Ovary (tissue), 9 donors: ENCODE results near the gene POLR2J2. TPM values are rescaled to one million over a fixed set of nuclear protein-coding genes. Genes with fewer than 3 reads are reported as not detected.
A peak's percentile ranks its signal among the peaks of the same experiment; 100 is the strongest.
"Not testable (repeated sequence)": the region's sequence is repeated elsewhere in the genome, so short reads cannot be mapped to it uniquely, and the experiment has no call there.

Source experiments
- DNase-seq, 5 donors: peaks; one replicate each; pipeline ENCODE4 v3.0.0-alpha.2; 2019 to 2020
- H3K27ac ChIP-seq, 2 donors: fragments of 200-600 bp; one replicate each; pipeline versions ENCODE4 v1.5.1 to v1.8.0; 2019 to 2022
- H3K27me3 ChIP-seq: fragments of 200-600 bp; one replicate; pipeline ENCODE4 v1.8.0; 2022
- H3K36me3 ChIP-seq: fragments of 200-600 bp; sonication (generic); one replicate; pipeline ENCODE4 v1.5.1; 2019
- H3K4me1 ChIP-seq: one replicate; pipeline ENCODE4 v1.8.1; 2013; ENCODE audit warnings: mild to moderate bottlenecking, moderate library complexity; ENCODE audit not compliant: insufficient read depth
- H3K4me3 ChIP-seq: fragments of 200-600 bp; sonication (generic); one replicate; pipeline ENCODE4 v1.5.1; 2017
- H3K9me3 ChIP-seq, 2 donors: fragments of 200-600 bp in 1 of 2; sonication (generic) in 1 of 2; one replicate each; pipeline versions ENCODE4 v1.5.1 to v1.8.1; 2013 to 2019; ENCODE audit warnings: mild to moderate bottlenecking in 1 of 2, moderate library complexity in 1 of 2
- WGBS, 3 donors: extraction: QIAGEN DNeasy Blood & Tissue Kit in 1 of 3; methylation state at CpG; one replicate each; pipeline versions ENCODE4 v1.1.5 to v1.1.7; 2013 to 2017; 5-methylcytosine and 5-hydroxymethylcytosine counted together
- intact Hi-C, 4 donors: fragments of 100-400 bp; cut with DNase I; formaldehyde crosslinking; loops; one replicate each; pipeline versions ENCODE4 v1.11.0 to v1.15.1; 2022 to 2023
- polyA plus RNA-seq, 2 donors: library from polyadenylated mRNA; stranded (reverse); fragments of 200-250 nt in 1 of 2; fragments of 350-450 nt in 1 of 2; fragmentation: Illumina TruSeq in 1 of 2; extraction: RNeasy Lipid Tissue Mini Kit (QIAGEN cat#74804) in 1 of 2; gene quantifications; one replicate each; pipeline ENCODE4 v1.2.3, GENCODE V29; 2013 to 2014
- small RNA-seq: library from RNA; depleted of rRNA; stranded (forward); fragments of <200 nt; gene quantifications from one replicate; pipeline ENCODE3, GENCODE V24; 2016
- total RNA-seq, 7 donors: library from RNA; depleted of rRNA in 2 of 7; stranded (reverse); fragments of >200 nt in 2 of 7; fragmentation: NEBNext Ultra II Directional in 3 of 7; extraction: Animal tissue kit (Norgen Biotek cat#: 25700) in 3 of 7; gene quantifications; one replicate each; pipeline versions ENCODE4 v1.1.0 to v1.2.4, GENCODE V29; 2016 to 2023
- donor health status: DM: no; HTN: no; CAD: no; lungs with moderate emphysema.
- donor health status: DM: no; HTN: no; CAD: no.
- donor health status: Bipolar disorder and iron deficiency.
- donor health status: DM: yes; HTN: yes; CAD: no.
- donor health status: DM: no; HTN: no; CAD: no.
- donor health status: DM: yes; HTN: yes; CAD: no.

Gene POLR2J2
- total and polyA plus RNA-seq, 9 donors = 0.46 to 8.7 (median 4.9) TPM

DNA sequence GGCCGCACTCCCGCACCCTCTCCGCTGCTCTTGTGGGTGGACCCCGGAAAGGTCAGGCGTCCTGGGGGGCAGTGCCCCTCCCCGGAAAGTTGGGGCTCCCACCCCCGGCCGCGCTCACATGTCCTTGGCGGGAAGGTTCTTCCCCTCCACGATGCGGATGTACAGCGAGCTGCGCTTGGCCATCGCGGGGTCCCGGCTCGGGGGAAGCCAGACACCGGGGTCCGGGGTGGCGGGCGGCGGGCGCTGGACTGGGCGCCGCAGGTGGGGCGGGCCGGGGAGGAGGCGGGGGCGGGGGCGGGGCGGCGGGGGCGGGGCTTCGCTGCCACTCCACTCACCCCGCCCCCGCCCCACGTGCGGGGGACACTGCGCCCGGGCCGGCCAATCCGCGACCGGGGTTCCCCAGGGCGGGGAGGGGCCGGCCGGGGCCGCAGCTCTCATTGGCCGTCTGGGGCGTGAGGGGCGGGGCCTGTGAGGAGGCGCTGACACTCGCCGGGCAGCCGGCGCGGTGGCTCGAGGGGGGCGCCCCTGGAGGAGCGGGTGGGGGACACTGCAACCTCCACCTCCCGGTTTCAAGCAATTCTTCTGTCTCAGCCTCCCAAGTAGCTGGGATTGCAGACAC, 54.8 kb downstream of the POLR2J2 start, which contains the start of gene RASA4:
RASA4 (minus strand) TSS at position 250 of the 619 bp plus-strand sequence; CDS start at position 183, 67 bp downstream.
- Histone ChIP-seq H3K27ac (peak within 1 kb of the TSS in 1 of 2 donors; percentile 56), H3K4me3 (peak within 1 kb of the TSS; percentile 47)
- H3K4me1 ChIP-seq, intact Hi-C loops, H3K9me3 ChIP-seq, H3K36me3 ChIP-seq, H3K27me3 ChIP-seq: not testable (repeated sequence)
- 2% methylated on average over 28 of the region's 62 CpGs; no CpG with 5 or more reads in 2 of the 3 donors for WGBS, 3 donors
- DNase-seq = peak; percentile 55 to 81 (median 70)

Small RNA genes lying within 50 kb of the gene (small RNA-seq; reads per million reads assigned to genes)
- gene AC105052.3 (not detected), gene UPK3BL1 (not detected)

Other genes with a start within 250 kb of the POLR2J2 start
- gene ORAI2, start 238.1 kb downstream of the POLR2J2 start, total RNA-seq = 10 to 100 TPM in 6 of 7 donors, 1 to 10 TPM in 1; 6.4 to 18.9 (median 16.3) TPM
- gene ORAI2, start 238.1 kb downstream of the POLR2J2 start, polyA plus RNA-seq = 10 to 100 TPM in 1 of 2 donors, 1 to 10 TPM in 1; 3.2 to 10.0 TPM
- gene ALKBH4, start 206.8 kb downstream of the POLR2J2 start, total RNA-seq = 10 to 100 TPM in 5 of 7 donors, 1 to 10 TPM in 2; 9.8 to 15.5 (median 12.2) TPM
- 10 to 100 TPM in 1 of 2 donors, 1 to 10 TPM in 1; 6.2 to 11.9 TPM for gene ALKBH4, start 206.8 kb downstream of the POLR2J2 start, polyA plus RNA-seq
- gene LRWD1, start 206.7 kb downstream of the POLR2J2 start, total RNA-seq = 10 to 100 TPM; 10.7 to 26.2 (median 14.6) TPM
- gene LRWD1, start 206.7 kb downstream of the POLR2J2 start, polyA plus RNA-seq = 10 to 100 TPM in 1 of 2 donors, 1 to 10 TPM in 1; 3.4 to 12.6 TPM
- 10 to 100 TPM; 17.7 to 48.0 (median 40.2) TPM for gene POLR2J, start 192.7 kb downstream of the POLR2J2 start, total RNA-seq
- gene POLR2J, start 192.7 kb downstream of the POLR2J2 start, polyA plus RNA-seq = 10 to 100 TPM; 41.9 to 77.1 TPM
- gene RASA4B, start 153.9 kb downstream of the POLR2J2 start, total RNA-seq = 10 to 100 TPM in 4 of 7 donors, 1 to 10 TPM in 3; 5.3 to 36.2 (median 12.6) TPM
- gene RASA4B, start 153.9 kb downstream of the POLR2J2 start, polyA plus RNA-seq = 10 to 100 TPM in 1 of 2 donors, 1 to 10 TPM in 1; 2.1 to 21.1 TPM
- 10 to 100 TPM in 4 of 7 donors, 1 to 10 TPM in 3; 3.4 to 16.7 (median 12.2) TPM for gene UPK3BL2, start 128.0 kb downstream of the POLR2J2 start, total RNA-seq
- gene UPK3BL2, start 128.0 kb downstream of the POLR2J2 start, polyA plus RNA-seq = 1 to 10 TPM in 1 of 2 donors, not detected in 1; 8.5 TPM
- gene SPDYE2, start 120.4 kb downstream of the POLR2J2 start, total RNA-seq = under 1 TPM in 4 of 7 donors, not detected in 3; 0.20 to 0.47 (median 0.44) TPM
- gene SPDYE2, start 120.4 kb downstream of the POLR2J2 start, polyA plus RNA-seq = under 1 TPM in 1 of 2 donors, not detected in 1; 0.21 TPM
- 10 to 100 TPM in 6 of 7 donors, 1 to 10 TPM in 1; 4.5 to 29.5 (median 18.0) TPM for gene POLR2J3, start 99.1 kb downstream of the POLR2J2 start, total RNA-seq
- gene POLR2J3, start 99.1 kb downstream of the POLR2J2 start, polyA plus RNA-seq = 100 to 1,000 TPM in 1 of 2 donors, 10 to 100 TPM in 1; 95.6 to 209 TPM
- 10 to 100 TPM; 24.7 to 99.3 (median 51.2) TPM for gene RASA4, start 54.9 kb downstream of the POLR2J2 start, total RNA-seq
- gene RASA4, start 54.9 kb downstream of the POLR2J2 start, polyA plus RNA-seq = 10 to 100 TPM; 10.1 to 58.1 TPM
- 10 to 100 TPM in 6 of 7 donors, 1 to 10 TPM in 1; 7.3 to 52.7 (median 18.1) TPM for gene UPK3BL1, start 28.9 kb downstream of the POLR2J2 start, total RNA-seq
- 10 to 100 TPM in 1 of 2 donors, 1 to 10 TPM in 1; 8.3 to 44.1 TPM for gene UPK3BL1, start 28.9 kb downstream of the POLR2J2 start, polyA plus RNA-seq
- gene SPDYE2B, start 21.3 kb downstream of the POLR2J2 start, total RNA-seq = not detected
- gene SPDYE2B, start 21.3 kb downstream of the POLR2J2 start, polyA plus RNA-seq = not detected
- gene FAM185A, start 77.3 kb upstream of the POLR2J2 start, total RNA-seq = 10 to 100 TPM in 6 of 7 donors, 1 to 10 TPM in 1; 7.0 to 19.6 (median 13.5) TPM
- 1 to 10 TPM; 5.0 to 6.1 TPM for gene FAM185A, start 77.3 kb upstream of the POLR2J2 start, polyA plus RNA-seq
- gene LRRC17, start 241.3 kb upstream of the POLR2J2 start, total RNA-seq = 100 to 1,000 TPM in 1 of 7 donors, 10 to 100 TPM in 6; 32.2 to 145 (median 60.4) TPM
- gene LRRC17, start 241.3 kb upstream of the POLR2J2 start, polyA plus RNA-seq = 100 to 1,000 TPM in 1 of 2 donors, 10 to 100 TPM in 1; 34.4 to 102 TPM